WERI-Rb-1 (cell line): ENCODE results near the gene BDP1.
"Not testable (repeated sequence)": the region's sequence is repeated elsewhere in the genome, so short reads cannot be mapped to it uniquely, and the experiment has no call there.

Experiments
- DNase-seq: peaks from one replicate; pipeline ENCODE4 v3.0.0-alpha.2; 2020
- H3K27ac ChIP-seq: fragments of 250-450 bp; sonication (Bioruptor Pico); 2 replicates; pipeline ENCODE4 v1.5.1; 2020; ENCODE audit warnings: mild to moderate bottlenecking, moderate library complexity
- H3K27me3 ChIP-seq: fragments of 250-450 bp; sonication (Bioruptor Pico); 2 replicates; pipeline ENCODE4 v1.5.1; 2021; ENCODE audit warnings: mild to moderate bottlenecking, low read depth, moderate library complexity; ENCODE audit not compliant: insufficient read depth, severe bottlenecking
- H3K36me3 ChIP-seq: fragments of 250-450 bp; sonication (Bioruptor Pico); 2 replicates; pipeline ENCODE4 v1.5.1; 2020; ENCODE audit warnings: mild to moderate bottlenecking, moderate library complexity
- H3K4me3 ChIP-seq: 2 replicates; pipeline ENCODE4 v1.5.1; 2011; ENCODE audit warnings: low read depth, mild to moderate bottlenecking, control low read depth, low read length
- H3K9me3 ChIP-seq: fragments of 250-450 bp; sonication (Bioruptor Pico); 2 replicates; pipeline ENCODE4 v1.5.1; 2021; ENCODE audit warnings: mild to moderate bottlenecking, moderate library complexity; ENCODE audit not compliant: severe bottlenecking
- CTCF ChIP-seq: IDR thresholded peaks from 2 replicates; pipeline ENCODE4 v1.5.1; 2011; ENCODE audit warnings: low read depth, mild to moderate bottlenecking, control low read depth, inconsistent platforms, low read length

The BDP1 gene

GRCh38 chr5:71483355-71483754, 27.9 kb downstream of the BDP1 start:
- Histone ChIP-seq H3K9me3 (no peaks in the 10 kb centered on the region), H3K36me3 (peaks cover 73% of the 10 kb centered on the region), H3K4me3 (no peak overlapping the region), H3K27me3 (no peaks in the 10 kb centered on the region), H3K27ac (no peak overlapping the region)
- no peak for TF ChIP-seq CTCF
- DNase-seq = no peak

GRCh38 chr5:71492817-71493615, 37.6 kb downstream of the BDP1 start:
- Histone ChIP-seq H3K9me3 (no peaks in the 10 kb centered on the region), H3K27me3 (no peaks in the 10 kb centered on the region), H3K27ac (no peak overlapping the region), H3K36me3 (peaks cover 92% of the 10 kb centered on the region), H3K4me3 (no peak overlapping the region)
- DNase-seq = no peak
- TF ChIP-seq CTCF = no peak

- not testable (repeated sequence) for H3K9me3 ChIP-seq, H3K27me3 ChIP-seq, DNase-seq, H3K27ac ChIP-seq, H3K4me3 ChIP-seq
- peaks cover 89% of the 10 kb centered on the region for H3K36me3 ChIP-seq
These were observed 38.8 kb downstream of the BDP1 start for GRCh38 chr5:71494202-71494601.

- H3K9me3 ChIP-seq, DNase-seq, H3K4me3 ChIP-seq, H3K27ac ChIP-seq, H3K27me3 ChIP-seq: not testable (repeated sequence)
- peaks cover 83% of the 10 kb centered on the region for H3K36me3 ChIP-seq
These were observed 43.3 kb downstream of the BDP1 start for GRCh38 chr5:71498756-71499155.

- Histone ChIP-seq H3K27me3 (no peaks in the 10 kb centered on the region), H3K36me3 (peaks cover 90% of the 10 kb centered on the region), H3K27ac (no peak overlapping the region), H3K9me3 (no peaks in the 10 kb centered on the region), H3K4me3 (no peak overlapping the region)
- no peak for TF ChIP-seq CTCF
- no peak for DNase-seq
These were observed 48.1 kb downstream of the BDP1 start for GRCh38 chr5:71503536-71503935.

GRCh38 chr5:71522151-71522550, 66.7 kb downstream of the BDP1 start:
- TF ChIP-seq CTCF = no peak
- DNase-seq = no peak
- Histone ChIP-seq H3K27ac (no peak overlapping the region), H3K9me3 (no peaks in the 10 kb centered on the region), H3K4me3 (no peak overlapping the region), H3K27me3 (no peaks in the 10 kb centered on the region), H3K36me3 (peaks cover 62% of the 10 kb centered on the region)

GRCh38 chr5:71525611-71526010, 70.2 kb downstream of the BDP1 start:
- DNase-seq, H3K4me3 ChIP-seq, H3K9me3 ChIP-seq, H3K27me3 ChIP-seq, H3K27ac ChIP-seq: not testable (repeated sequence)
- peaks cover 45% of the 10 kb centered on the region for H3K36me3 ChIP-seq
